ENCODE measurements around the gene MTMR11. TPM values are rescaled to one million over a fixed set of nuclear protein-coding genes. Genes with fewer than 3 reads are reported as not detected.
A peak's percentile ranks its signal among the peaks of the same experiment; 100 is the strongest.

Gene MTMR11
- total and polyA plus RNA-seq, 3 donors from 2014 or later: 20.5 to 50.4 (median 39.8) TPM

DNA sequence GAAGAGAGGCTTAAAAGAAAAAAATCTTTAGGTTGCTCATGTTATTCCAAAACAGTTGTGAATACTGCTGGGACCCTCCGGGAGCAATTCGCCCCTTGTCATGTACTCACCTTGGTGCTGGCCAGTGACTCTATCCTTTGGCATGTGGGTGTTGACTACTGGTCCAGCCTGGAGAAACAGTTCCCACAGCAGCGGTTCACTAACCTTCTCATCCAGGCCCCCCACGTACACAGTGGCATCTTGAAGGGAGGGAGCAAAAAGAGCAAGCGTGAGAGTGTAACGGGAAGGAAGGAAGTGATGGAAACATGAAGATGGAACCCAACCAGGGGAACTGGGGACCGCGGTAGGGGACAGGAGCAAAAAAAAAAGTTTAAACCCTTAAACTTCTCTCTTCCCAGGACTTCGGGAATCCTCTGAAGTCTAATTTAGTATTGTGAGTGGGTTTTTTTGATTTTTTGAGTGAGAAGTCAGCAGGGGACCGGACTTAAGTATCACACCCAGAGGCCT lies 9.6 kb downstream of the MTMR11 start:
- WGBS, 2 donors: 3 to 4% methylated on average over 10 of the region's 10 CpGs
- Histone ChIP-seq H3K27me3 (no peaks in the 10 kb centered on the region), H3K9me3 (no peaks in the 10 kb centered on the region), H3K4me3 (peak overlapping the region; percentile 90 to 91), H3K36me3 (ENCODE audit: low read depth, missing control alignments) (no peaks in the 10 kb centered on the region), H3K4me1 (peaks cover 23% of the 10 kb centered on the region), H3K27ac (peak overlapping the region; percentile 91 to 94)
- DNase-seq: no peak
- no peak for TF ChIP-seq POLR2A (IDR thresholded peaks at IDR 0.05)
- no peak for TF ChIP-seq CTCF (IDR thresholded peaks at IDR 0.05)
- intact Hi-C loops (cut with DNase I; ENCODE audit: low total_unique reads): no loop called here

- Histone ChIP-seq H3K4me3 (no peak overlapping the region), H3K4me1 (peaks cover 23% of the 10 kb centered on the region), H3K36me3 (ENCODE audit: low read depth, missing control alignments) (no peaks in the 10 kb centered on the region), H3K27ac (no peak overlapping the region), H3K9me3 (no peaks in the 10 kb centered on the region), H3K27me3 (no peaks in the 10 kb centered on the region)
- no peak for DNase-seq
- intact Hi-C loops (cut with DNase I; ENCODE audit: low total_unique reads): no loop called here
- 84 to 89% methylated on average over 9 of the region's 9 CpGs for WGBS, 2 donors
- no peak for TF ChIP-seq CTCF (IDR thresholded peaks at IDR 0.05)
- no peak for TF ChIP-seq POLR2A (IDR thresholded peaks at IDR 0.05)
Measured at GRCh38 chr1:149926296-149926695, 10.4 kb downstream of the MTMR11 start.

GRCh38 chr1:149925751-149926150 lies 10.9 kb downstream of the MTMR11 start:
- no peak for TF ChIP-seq POLR2A (IDR thresholded peaks at IDR 0.05)
- TF ChIP-seq CTCF (IDR thresholded peaks at IDR 0.05): no peak
- intact Hi-C loops (cut with DNase I; ENCODE audit: low total_unique reads): no loop called here
- no peak overlapping the region for H3K4me3 ChIP-seq
- H3K9me3 ChIP-seq: no peaks in the 10 kb centered on the region
- 95 to 96% methylated on average over 2 of the region's 2 CpGs for WGBS, 2 donors
- H3K27ac ChIP-seq: no peak overlapping the region
- no peaks in the 10 kb centered on the region for H3K27me3 ChIP-seq
- DNase-seq: no peak
- H3K36me3 ChIP-seq (ENCODE audit: low read depth, missing control alignments): no peaks in the 10 kb centered on the region
- H3K4me1 ChIP-seq: peaks cover 23% of the 10 kb centered on the region

DNA sequence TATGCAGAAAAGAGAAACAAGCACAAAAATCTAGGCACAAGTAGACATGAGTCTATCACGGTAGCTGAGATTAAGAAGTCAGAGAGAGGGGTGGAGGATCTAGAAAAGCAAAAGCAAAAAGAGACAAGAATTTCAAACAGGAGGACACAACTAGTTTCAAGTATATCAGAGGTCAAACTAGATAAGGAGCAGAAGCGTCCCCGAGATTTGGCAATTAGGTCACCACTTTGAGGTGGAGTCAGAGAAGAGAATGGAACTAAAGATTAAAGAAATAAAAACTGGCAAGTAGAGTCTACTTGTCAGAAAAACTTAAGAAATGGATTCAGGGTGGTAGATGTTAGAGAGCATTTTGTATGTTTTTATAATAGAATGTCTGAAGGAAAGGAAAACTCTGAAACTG lies 11.3 kb downstream of the MTMR11 start:
- Histone ChIP-seq H3K4me1 (peaks cover 23% of the 10 kb centered on the region), H3K27me3 (no peaks in the 10 kb centered on the region), H3K27ac (no peak overlapping the region), H3K4me3 (no peak overlapping the region), H3K36me3 (ENCODE audit: low read depth, missing control alignments) (no peaks in the 10 kb centered on the region), H3K9me3 (no peaks in the 10 kb centered on the region)
- WGBS, 2 donors: 73% methylated on average over 3 of the region's 3 CpGs
- DNase-seq: no peak
- intact Hi-C loops (cut with DNase I; ENCODE audit: low total_unique reads): no loop called here
- TF ChIP-seq POLR2A (IDR thresholded peaks at IDR 0.05) (no peak), CTCF (IDR thresholded peaks at IDR 0.05) (no peak)

DNA sequence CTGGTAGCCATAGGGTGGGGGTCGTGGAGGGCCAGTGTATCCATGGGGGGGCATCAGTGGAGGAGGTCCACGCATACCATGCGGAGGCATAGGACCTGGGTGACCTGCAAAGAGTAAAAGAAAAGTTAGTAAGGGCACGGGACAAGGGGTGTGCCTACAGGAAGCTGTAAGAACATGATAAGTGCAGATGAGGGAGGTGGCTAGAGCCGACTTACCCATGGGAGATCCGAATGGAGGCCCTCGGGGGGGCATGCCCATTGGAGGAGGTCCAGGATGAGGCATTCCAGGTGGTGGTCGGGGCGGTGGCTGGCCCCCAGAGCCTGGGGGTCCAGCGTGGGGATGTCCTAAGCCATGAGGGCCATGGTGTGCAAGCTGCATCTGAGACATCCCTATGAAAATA lies 13.1 kb downstream of the MTMR11 start:
- TF ChIP-seq POLR2A (IDR thresholded peaks at IDR 0.05) (no peak), CTCF (IDR thresholded peaks at IDR 0.05) (no peak)
- Histone ChIP-seq H3K4me3 (no peak overlapping the region), H3K36me3 (ENCODE audit: low read depth, missing control alignments) (no peaks in the 10 kb centered on the region), H3K9me3 (no peaks in the 10 kb centered on the region), H3K27ac (no peak overlapping the region), H3K4me1 (peaks cover 13% of the 10 kb centered on the region), H3K27me3 (no peaks in the 10 kb centered on the region)
- intact Hi-C loops (cut with DNase I; ENCODE audit: low total_unique reads): no loop called here
- no peak for DNase-seq
- 87 to 89% methylated on average over 10 of the region's 10 CpGs for WGBS, 2 donors
